SK-N-MC (cell line): ENCODE measurements around the gene KIF3B.

ENCODE experiments used
- EZH2 ChIP-seq: fragments of 200-600 bp; sonication (generic); IDR thresholded peaks from one replicate; pipeline ENCODE4 v1.6.1; 2017; ENCODE audit warnings: antibody characterized with exemption
- FOXP2 ChIP-seq: optimal IDR thresholded peaks from 2 replicates; pipeline ENCODE3; 2011; ENCODE audit warnings: mild to moderate bottlenecking, moderate library complexity; ENCODE audit not compliant: insufficient read depth; ENCODE audit errors: extremely low read length, control extremely low read depth
- POLR2AphosphoS5 ChIP-seq: IDR thresholded peaks from 2 replicates; pipeline ENCODE4 v1.6.1; 2012; ENCODE audit warnings: mild to moderate bottlenecking, low read depth, low read length, borderline replicate concordance

DNA sequence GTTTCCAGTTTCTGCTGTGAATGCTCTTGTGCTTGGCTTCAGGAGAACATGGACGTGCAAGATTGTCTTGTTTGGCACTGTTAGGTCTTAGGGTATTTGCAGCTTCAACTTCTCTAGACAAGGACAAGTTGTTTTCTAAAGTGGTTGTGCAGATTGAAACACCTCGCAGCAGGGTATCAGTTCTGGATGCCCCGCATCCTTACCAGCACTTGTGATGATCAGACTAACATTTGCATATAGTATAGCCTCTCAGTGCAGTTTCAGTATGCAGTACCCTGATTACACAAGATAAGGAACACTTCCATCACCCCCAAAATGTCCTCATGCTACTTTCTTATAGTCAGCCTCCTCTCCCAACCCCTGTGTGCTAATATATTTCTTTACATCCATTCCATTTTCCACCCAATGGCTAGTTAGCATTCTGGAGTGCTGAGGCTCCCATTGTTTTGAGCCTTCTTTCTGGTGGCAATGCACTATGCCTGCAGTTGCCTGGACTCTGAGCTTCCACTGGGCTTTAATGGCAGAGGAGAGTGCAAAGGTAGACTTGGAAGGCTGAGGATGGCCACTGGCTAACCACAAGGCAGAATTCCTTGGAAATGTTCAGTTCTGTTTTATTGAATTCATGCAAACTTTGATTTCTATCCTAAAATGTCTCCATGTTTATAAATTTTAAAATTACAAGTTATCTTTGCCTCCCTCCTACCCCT, 35.4 kb downstream of the KIF3B start:
- TF ChIP-seq POLR2AphosphoS5 (no peak), EZH2 (no peak), FOXP2 (no peak)
